ENCODE results near the gene REST. TPM values are rescaled to one million over a fixed set of nuclear protein-coding genes. Genes with fewer than 3 reads are reported as not detected.

Gene REST
- total and polyA plus RNA-seq, 9 of the 15 experiments (the other 6 are each of a cell fraction or from before 2014, with no cell fraction given): 2.9 to 24.0 (median 19.2) TPM

DNA sequence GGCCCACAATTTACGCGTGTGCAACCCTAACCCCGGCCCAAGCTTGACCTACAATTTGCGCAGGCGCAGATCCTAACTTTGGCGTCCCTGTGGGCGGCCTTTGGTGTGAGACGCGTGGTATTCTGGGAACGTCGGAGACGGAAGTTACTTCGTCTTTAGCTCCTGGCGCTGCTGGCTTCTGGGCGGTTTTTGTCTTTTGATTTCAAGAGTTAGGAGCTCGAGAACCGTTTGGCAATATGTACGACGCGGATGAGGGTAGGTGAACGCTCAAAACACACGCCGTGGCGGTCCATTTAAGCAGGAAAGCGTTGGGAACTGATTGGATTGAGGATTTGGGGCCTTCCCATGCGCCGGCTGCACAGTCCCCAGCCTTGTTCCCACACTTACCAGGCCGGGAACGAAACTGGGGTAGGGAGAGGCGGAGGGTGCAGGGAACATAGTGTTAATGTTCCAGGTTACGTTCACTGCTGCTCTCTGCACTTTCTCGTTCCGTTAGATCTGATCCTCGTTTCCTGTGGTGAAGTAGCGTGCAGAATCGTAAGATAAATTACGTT lies 71.1 kb downstream of the REST start, which contains the start of gene POLR2B (continued):
- TF ChIP-seq ARID3B (CRISPR knock-in tag; IDR thresholded peaks at IDR 0.05; ENCODE audit: borderline replicate concordance) (no peak), L3MBTL2 (IDR thresholded peaks at IDR 0.05) (peak; percentile 82), CC2D1A (IDR thresholded peaks at IDR 0.05) (no peak), NCOR1 (IDR thresholded peaks at IDR 0.05) (no peak), ZNF277 (CRISPR knock-in tag; IDR thresholded peaks at IDR 0.05; ENCODE audit: borderline replicate concordance) (no peak), DIDO1 (tag; IDR thresholded peaks at IDR 0.05; ENCODE audit: low read depth) (no peak), ZNF707 (CRISPR knock-in tag; conservative IDR thresholded peaks at IDR 0.05) (no peak), DMBX1 (CRISPR knock-in tag; IDR thresholded peaks at IDR 0.05; ENCODE audit: borderline replicate concordance) (no peak), TAF1 (IDR thresholded peaks at IDR 0.05; ENCODE audit: control insufficient read depth, extremely low read depth, insufficient read depth, low read length, severe bottlenecking) (peak; percentile 91), FOXA3 (CRISPR knock-in tag; conservative IDR thresholded peaks at IDR 0.05 in 1 of 2, IDR thresholded peaks at IDR 0.05 in 1 of 2) (peak in 1 of 2 experiments; percentile 58; a peak in 1 of 4 replicates), ZKSCAN8 (CRISPR knock-in tag; IDR thresholded peaks at IDR 0.05) (no peak), PREB (CRISPR knock-in tag; IDR thresholded peaks at IDR 0.05) (no peak), ZNF121 (CRISPR knock-in tag; conservative IDR thresholded peaks at IDR 0.05) (no peak), RBM34 (IDR thresholded peaks at IDR 0.05; ENCODE audit: borderline replicate concordance, insufficient read depth, low read length) (no peak), E2F3 (CRISPR knock-in tag; IDR thresholded peaks at IDR 0.05) (0 out of 2 replicates have a peak, but pooled peaks have one; percentile 17), ESRRA (IDR thresholded peaks at IDR 0.05; ENCODE audit: borderline replicate concordance, low read depth) (peak; percentile 70; the same call in 1 of the 2 replicates), HCFC1 (IDR thresholded peaks at IDR 0.05; ENCODE audit: low read depth, low read length) (peak; percentile 53; the same call in 1 of the 2 replicates), CEBPB (tag; IDR thresholded peaks at IDR 0.05) (no peak), ZBTB17 (CRISPR knock-in tag; IDR thresholded peaks at IDR 0.05) (no peak)
- TF ChIP-seq, protein P1, sequence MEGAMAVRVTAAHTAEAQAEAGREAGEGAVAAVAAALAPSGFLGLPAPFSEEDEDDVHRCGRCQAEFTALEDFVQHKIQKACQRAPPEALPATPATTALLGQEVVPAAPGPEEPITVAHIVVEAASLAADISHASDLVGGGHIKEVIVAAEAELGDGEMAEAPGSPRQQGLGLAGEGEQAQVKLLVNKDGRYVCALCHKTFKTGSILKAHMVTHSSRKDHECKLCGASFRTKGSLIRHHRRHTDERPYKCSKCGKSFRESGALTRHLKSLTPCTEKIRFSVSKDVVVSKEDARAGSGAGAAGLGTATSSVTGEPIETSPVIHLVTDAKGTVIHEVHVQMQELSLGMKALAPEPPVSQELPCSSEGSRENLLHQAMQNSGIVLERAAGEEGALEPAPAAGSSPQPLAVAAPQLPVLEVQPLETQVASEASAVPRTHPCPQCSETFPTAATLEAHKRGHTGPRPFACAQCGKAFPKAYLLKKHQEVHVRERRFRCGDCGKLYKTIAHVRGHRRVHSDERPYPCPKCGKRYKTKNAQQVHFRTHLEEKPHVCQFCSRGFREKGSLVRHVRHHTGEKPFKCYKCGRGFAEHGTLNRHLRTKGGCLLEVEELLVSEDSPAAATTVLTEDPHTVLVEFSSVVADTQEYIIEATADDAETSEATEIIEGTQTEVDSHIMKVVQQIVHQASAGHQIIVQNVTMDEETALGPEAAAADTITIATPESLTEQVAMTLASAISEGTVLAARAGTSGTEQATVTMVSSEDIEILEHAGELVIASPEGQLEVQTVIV (CRISPR knock-in tag; IDR thresholded peaks at IDR 0.05; ENCODE audit: borderline replicate concordance): no peak
- TF ChIP-seq, protein P2, sequence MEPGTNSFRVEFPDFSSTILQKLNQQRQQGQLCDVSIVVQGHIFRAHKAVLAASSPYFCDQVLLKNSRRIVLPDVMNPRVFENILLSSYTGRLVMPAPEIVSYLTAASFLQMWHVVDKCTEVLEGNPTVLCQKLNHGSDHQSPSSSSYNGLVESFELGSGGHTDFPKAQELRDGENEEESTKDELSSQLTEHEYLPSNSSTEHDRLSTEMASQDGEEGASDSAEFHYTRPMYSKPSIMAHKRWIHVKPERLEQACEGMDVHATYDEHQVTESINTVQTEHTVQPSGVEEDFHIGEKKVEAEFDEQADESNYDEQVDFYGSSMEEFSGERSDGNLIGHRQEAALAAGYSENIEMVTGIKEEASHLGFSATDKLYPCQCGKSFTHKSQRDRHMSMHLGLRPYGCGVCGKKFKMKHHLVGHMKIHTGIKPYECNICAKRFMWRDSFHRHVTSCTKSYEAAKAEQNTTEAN (CRISPR knock-in tag; IDR thresholded peaks at IDR 0.05): 0 out of 2 replicates have a peak, but pooled peaks have one; percentile 53

Data from K562 (cell line).